K562 (cell line): ENCODE measurements around the gene HAPLN1. TPM values are rescaled to one million over a fixed set of nuclear protein-coding genes. Genes with fewer than 3 reads are reported as not detected.

Experiments
- ATAC-seq: fragments of 200-7000 bp; cut with Tn5 transposase; 3 replicates; pipeline ENCODE4 v1.9.1; 2020; ENCODE audit warnings: moderate library complexity
- BruUV-seq: library from RNA; stranded (reverse); fragments of 400-500 nt; replicated peaks from 2 replicates; lab custom pipeline; 2021; lab: Mats Ljungman, UMichigan
- CTCF ChIA-PET: fragments of 300-600 bp; formaldehyde crosslinking; extraction: SDS; loops from one replicate; lab custom pipeline; 2021; ENCODE audit warnings: low intra/inter-chr PET ratio; lab: Yijun Ruan, JAX
- POLR2A ChIA-PET: fragments of 300-600, 350-650 bp; sonication (Branson Sonifier 250); formaldehyde crosslinking; extraction: SDS; loops from one replicate; lab custom pipeline; 2021; ENCODE audit warnings: antibody characterized with exemption, inconsistent platforms; lab: Yijun Ruan, JAX
- DNase-seq, 4 experiments: peaks; one replicate each; pipeline versions ENCODE4 v3.0.0 to v3.0.0-alpha.2; 2011 to 2018; ENCODE audit warnings: low spot score in 3 of 4, mixed read lengths in 3 of 4; ENCODE audit errors: extremely low read depth in 1 of 4
- FAIRE-seq: peaks from 2 replicates; lab custom pipeline; 2011; peaks lifted over from hg19 to GRCh38; lab: Jason Lieb, UNC
- H2AFZ ChIP-seq: 2 replicates; pipeline ENCODE4 v1.6.0; 2011; ENCODE audit warnings: low read depth, low read length, control low read depth, inconsistent platforms
- H3K27ac ChIP-seq: fragments of 200-600 bp; 3 replicates; pipeline ENCODE4 v1.8.0; 2011; ENCODE audit warnings: low read depth, mild to moderate bottlenecking, control low read depth, inconsistent platforms, low read length, moderate library complexity, mixed read lengths; ENCODE audit errors: extremely low read depth
- H3K27me3 ChIP-seq, 2 experiments: fragments of 300-600 bp in 1 of 2; 2 replicates in 1 of 2; 3 replicates in 1 of 2; pipeline versions ENCODE4 v1.6.0 to v1.8.0; 2011; ENCODE audit warnings: inconsistent platforms in 2 of 2, low read length in 2 of 2, mild to moderate bottlenecking in 1 of 2, mixed read lengths in 1 of 2, moderate library complexity in 1 of 2; ENCODE audit not compliant: control insufficient read depth in 2 of 2, insufficient read depth in 2 of 2
- H3K36me3 ChIP-seq: fragments of 300-600 bp; 3 replicates; pipeline ENCODE4 v1.8.0; 2011; ENCODE audit warnings: mild to moderate bottlenecking, low read length, inconsistent platforms; ENCODE audit not compliant: control insufficient read depth, insufficient read depth
- H3K4me1 ChIP-seq, 2 experiments: fragments of 200-600 bp in 1 of 2; replicated peaks in 1 of 2; 2 replicates in 1 of 2; 3 replicates in 1 of 2; pipeline versions ENCODE4 v1.5.1 to v1.8.0; 2011; ENCODE audit warnings: inconsistent platforms in 2 of 2, low read length in 2 of 2, mild to moderate bottlenecking in 1 of 2, mixed read lengths in 1 of 2, moderate library complexity in 1 of 2; ENCODE audit not compliant: control insufficient read depth in 2 of 2, insufficient read depth in 2 of 2
- H3K4me2 ChIP-seq: 2 replicates; pipeline ENCODE4 v1.6.1; 2011; ENCODE audit warnings: low read length, control low read depth, inconsistent platforms, mixed read lengths; ENCODE audit not compliant: insufficient read depth
- H3K4me3 ChIP-seq: fragments of 200-600 bp; sonication (generic), shearing (Covaris generic); 2 replicates; pipeline ENCODE4 v1.5.1; 2016; ENCODE audit warnings: control low read depth, inconsistent platforms
- H3K79me2 ChIP-seq: fragments of 200-600 bp; 3 replicates; pipeline ENCODE4 v1.8.0; 2011; ENCODE audit warnings: low read length, inconsistent platforms; ENCODE audit not compliant: control insufficient read depth, insufficient read depth
- H3K9ac ChIP-seq, 2 experiments: 2 replicates each; pipeline versions ENCODE4 v1.6.0 to v1.6.1; 2011; ENCODE audit warnings: low read depth in 2 of 2, low read length in 2 of 2, control low read depth in 1 of 2, inconsistent platforms in 1 of 2, mild to moderate bottlenecking in 1 of 2, mixed read lengths in 1 of 2; ENCODE audit not compliant: insufficient read depth in 1 of 2
- H3K9me1 ChIP-seq: one replicate; pipeline ENCODE4 v1.6.0; 2011; ENCODE audit warnings: inconsistent platforms, mild to moderate bottlenecking, low read length, moderate library complexity; ENCODE audit not compliant: control insufficient read depth, insufficient read depth
- H3K9me3 ChIP-seq: replicated peaks from 2 replicates; pipeline ENCODE4 v1.5.1; 2011; ENCODE audit warnings: low read depth, low read length, inconsistent platforms; ENCODE audit not compliant: control insufficient read depth, insufficient read depth
- H4K20me1 ChIP-seq: replicated peaks from 2 replicates; pipeline ENCODE4 v1.6.1; 2011; ENCODE audit warnings: low read length, inconsistent platforms, mixed read lengths; ENCODE audit not compliant: control insufficient read depth, insufficient read depth
- CAMTA2 ChIP-seq: fragments of 250-450 bp; sonication (Bioruptor Pico); conservative IDR thresholded peaks from 2 replicates; pipeline ENCODE4 v1.5.1; 2022
- CBX1 ChIP-seq: sonication (generic); IDR thresholded peaks from 2 replicates; pipeline ENCODE4 v1.6.1; 2016; ENCODE audit warnings: antibody characterized with exemption, low read depth, mild to moderate bottlenecking
- DNMT1 ChIP-seq: fragments of 450-650 bp; IDR thresholded peaks from 2 replicates; pipeline ENCODE4 v1.6.1; 2016; ENCODE audit warnings: antibody characterized with exemption, mild to moderate bottlenecking
- E2F3 ChIP-seq: fragments of 250-450 bp; sonication (Bioruptor Pico); IDR thresholded peaks from 2 replicates; pipeline ENCODE4 v1.4.0; 2020; ENCODE audit warnings: mild to moderate bottlenecking
- ELF4 ChIP-seq: fragments of 450-650 bp; formaldehyde crosslinking; IDR thresholded peaks from 2 replicates; pipeline ENCODE4 v1.4.0; 2022; ENCODE audit warnings: missing genetic modification characterization
- KAT2B ChIP-seq: IDR thresholded peaks from one replicate; pipeline ENCODE4 v1.6.1; 2012; ENCODE audit warnings: low read depth, mild to moderate bottlenecking, control low read depth, inconsistent platforms, low read length, moderate library complexity
- TOE1 ChIP-seq, 2 experiments: fragments of 450-650 bp in 1 of 2; sonication (generic) in 1 of 2; formaldehyde crosslinking in 1 of 2; IDR thresholded peaks; 2 replicates each; pipeline versions ENCODE4 v1.7.1 to v1.8.0; 2016 to 2022; ENCODE audit warnings: borderline replicate concordance in 2 of 2, mild to moderate bottlenecking in 2 of 2, antibody characterized with exemption in 1 of 2, inconsistent platforms in 1 of 2, low read depth in 1 of 2, missing genetic modification reagents in 1 of 2, moderate library complexity in 1 of 2
- ZFPM2 ChIP-seq: fragments of 250-450 bp; sonication (Bioruptor Pico); IDR thresholded peaks from 2 replicates; pipeline ENCODE4 v1.5.1; 2022; ENCODE audit warnings: mild to moderate bottlenecking
- ZNF75A ChIP-seq: fragments of 450-650 bp; formaldehyde crosslinking; IDR thresholded peaks from 2 replicates; pipeline ENCODE4 v1.4.0; 2020; ENCODE audit warnings: mild to moderate bottlenecking
- WGBS: fragments of 100-300 bp; shearing (Covaris generic); methylation state at CpG from one replicate; pipeline ENCODE4 v1.1.6; 2016; ENCODE audit warnings: low coverage, mixed read lengths; ENCODE audit not compliant: insufficient coverage; ENCODE audit errors: missing lambda C conversion rate; 5-methylcytosine and 5-hydroxymethylcytosine counted together
- in situ Hi-C: fragments of 300-500 bp; cut with MboI; formaldehyde crosslinking; loops from 4 replicates; pipeline ENCODE4 v1.15.0; 2018; ENCODE audit warnings: inconsistent platforms, mixed read lengths
- intact Hi-C: fragments of 100-400 bp; cut with micrococcal nuclease; formaldehyde crosslinking; loops from 2 replicates; pipeline ENCODE4 v1.14.2; 2022
- polyA plus RNA-seq, 8 experiments: library from polyadenylated mRNA; depleted of rRNA in 4 of 8; stranded (reverse) in 5 of 8; unstranded in 3 of 8; fragments of >200 nt; fragmentation: Nextera tagmentation in 2 of 8; fragmentation: Illumina TruSeq in 1 of 8; extraction: Ambion mirVana in 2 of 8; extraction: Trizol in 1 of 8; gene quantifications; 2 replicates each; pipeline versions ENCODE4 v1.2.1 to v1.2.3, GENCODE V29; 2011 to 2014; ENCODE audit warnings: inconsistent platforms in 1 of 8, missing spikeins in 1 of 8
- total RNA-seq, 7 experiments: library from RNA; depleted of rRNA in 6 of 7; stranded (reverse); fragments of >200 nt in 6 of 7; fragmentation: Illumina TruSeq in 2 of 7; extraction: Trizol in 2 of 7; gene quantifications; 2 replicates each; pipeline versions ENCODE4 v1.2.1 to v1.2.3, GENCODE V29; 2011 to 2021; ENCODE audit warnings: low replicate concordance in 1 of 7

Gene HAPLN1
- total and polyA plus RNA-seq, 9 of the 15 experiments (the other 6 are each of a cell fraction or from before 2014, with no cell fraction given): not detected

GRCh38 chr5:83752700-83753099 is 32.0 kb upstream of the HAPLN1 start:
- CTCF ChIA-PET: no interaction called here
- 0% methylated on average over 1 of the region's 1 CpG for WGBS
- Histone ChIP-seq H3K9me1 (no peaks in the 10 kb centered on the region), H2AFZ (no peak overlapping the region)
- TF ChIP-seq ZFPM2 (CRISPR knock-in tag) (no peak), DNMT1 (no peak), E2F3 (no peak), CBX1 (no peak), ELF4 (CRISPR knock-in tag) (no peak), TOE1 (IDR thresholded peaks at IDR 0.05; ENCODE audit: borderline replicate concordance) (no peak), TOE1 (CRISPR knock-in tag; IDR thresholded peaks at IDR 0.05; ENCODE audit: borderline replicate concordance, low read depth) (no peak), KAT2B (no peak), ZNF75A (CRISPR knock-in tag) (no peak), CAMTA2 (CRISPR knock-in tag) (no peak)
- TF ChIP-seq, all 486 proteins: peak for 0
- POLR2A ChIA-PET: interaction anchor here (0.6 kb wide), 1 partner anchor 1212 kb away, joined by 3 read pairs; no protein-coding TSS in a partner anchor
- Histone ChIP-seq H3K4me1 (no peaks in the 10 kb centered on the region), H3K4me2 (no peak overlapping the region), H4K20me1 (no peaks in the 10 kb centered on the region), H3K4me3 (no peak overlapping the region), H3K36me3 (no peaks in the 10 kb centered on the region), H3K9me3 (no peaks in the 10 kb centered on the region), H3K79me2 (no peaks in the 10 kb centered on the region), H3K9ac (no peak overlapping the region), H3K27ac (no peak overlapping the region), H3K27me3 (no peaks in the 10 kb centered on the region)
- ATAC-seq (no peak), DNase-seq (no peak), FAIRE-seq (no peak)
- in situ Hi-C loops (no loop called here), intact Hi-C loops (no loop called here)
- BruUV-seq: no TSS peak
